ENCODE data around the gene LAMB3. TPM values are rescaled to one million over a fixed set of nuclear protein-coding genes. Genes with fewer than 3 reads are reported as not detected.

Gene LAMB3
- total RNA-seq, 3 donors from 2014 or later (not counting 1 experiment from before 2014, with no cell fraction given): 1.2 to 2.3 (median 1.4) TPM

GRCh38 chr1:209597499-209597898 is 54.7 kb downstream of the LAMB3 start:
- 69% methylated on average over 2 of the region's 2 CpGs for WGBS (ENCODE audit: insufficient coverage)
- no peaks in the 10 kb centered on the region for H3K9me3 ChIP-seq (ENCODE audit: control insufficient read depth, insufficient read depth, low read length)
- Mint-ChIP-seq H3K27me3 (ENCODE audit: low read depth in 2 of 2) (peaks cover 41 to 50% of the 10 kb centered on the region in 2 donors), H3K36me3 (no peaks in the 10 kb centered on the region), H3K27ac (no peak overlapping the region), H3K9me3 (no peaks in the 10 kb centered on the region), H3K4me3 (no peak overlapping the region), H3K4me1 (no peaks in the 10 kb centered on the region)
- TF ChIP-seq, protein P1, sequence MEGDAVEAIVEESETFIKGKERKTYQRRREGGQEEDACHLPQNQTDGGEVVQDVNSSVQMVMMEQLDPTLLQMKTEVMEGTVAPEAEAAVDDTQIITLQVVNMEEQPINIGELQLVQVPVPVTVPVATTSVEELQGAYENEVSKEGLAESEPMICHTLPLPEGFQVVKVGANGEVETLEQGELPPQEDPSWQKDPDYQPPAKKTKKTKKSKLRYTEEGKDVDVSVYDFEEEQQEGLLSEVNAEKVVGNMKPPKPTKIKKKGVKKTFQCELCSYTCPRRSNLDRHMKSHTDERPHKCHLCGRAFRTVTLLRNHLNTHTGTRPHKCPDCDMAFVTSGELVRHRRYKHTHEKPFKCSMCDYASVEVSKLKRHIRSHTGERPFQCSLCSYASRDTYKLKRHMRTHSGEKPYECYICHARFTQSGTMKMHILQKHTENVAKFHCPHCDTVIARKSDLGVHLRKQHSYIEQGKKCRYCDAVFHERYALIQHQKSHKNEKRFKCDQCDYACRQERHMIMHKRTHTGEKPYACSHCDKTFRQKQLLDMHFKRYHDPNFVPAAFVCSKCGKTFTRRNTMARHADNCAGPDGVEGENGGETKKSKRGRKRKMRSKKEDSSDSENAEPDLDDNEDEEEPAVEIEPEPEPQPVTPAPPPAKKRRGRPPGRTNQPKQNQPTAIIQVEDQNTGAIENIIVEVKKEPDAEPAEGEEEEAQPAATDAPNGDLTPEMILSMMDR (IDR thresholded peaks at IDR 0.05): no peak
- H3K27ac ChIP-seq (ENCODE audit: low read length): no peak overlapping the region
- ATAC-seq: no peak
- intact Hi-C loops (cut with micrococcal nuclease): no loop called here
- no peak overlapping the region for H3K4me3 ChIP-seq (ENCODE audit: low read length)
- H3K36me3 ChIP-seq (ENCODE audit: control insufficient read depth, insufficient read depth, low read length): no peaks in the 10 kb centered on the region
- DNase-seq: no peak
- peaks cover 2% of the 10 kb centered on the region for H3K27me3 ChIP-seq (ENCODE audit: control insufficient read depth, insufficient read depth, low read length)
- no peaks in the 10 kb centered on the region for H3K4me1 ChIP-seq (ENCODE audit: control insufficient read depth, insufficient read depth, low read length)

GRCh38 chr1:209595599-209596285 is 56.5 kb downstream of the LAMB3 start:
- WGBS (ENCODE audit: insufficient coverage): 82% methylated on average over 10 of the region's 10 CpGs
- no peak overlapping the region for H3K27ac ChIP-seq (ENCODE audit: low read length)
- DNase-seq (no peak), ATAC-seq (no peak)
- no peaks in the 10 kb centered on the region for H3K36me3 Mint-ChIP-seq
- H3K27ac Mint-ChIP-seq: no peak overlapping the region
- no peaks in the 10 kb centered on the region for H3K9me3 Mint-ChIP-seq
- intact Hi-C loops (cut with micrococcal nuclease): no loop called here
- H3K4me3 ChIP-seq (ENCODE audit: low read length): no peak overlapping the region
- no peaks in the 10 kb centered on the region for H3K4me1 ChIP-seq (ENCODE audit: control insufficient read depth, insufficient read depth, low read length)
- peaks cover 2% of the 10 kb centered on the region for H3K27me3 ChIP-seq (ENCODE audit: control insufficient read depth, insufficient read depth, low read length)
- H3K4me1 Mint-ChIP-seq: no peaks in the 10 kb centered on the region
- no peaks in the 10 kb centered on the region for H3K36me3 ChIP-seq (ENCODE audit: control insufficient read depth, insufficient read depth, low read length)
- H3K27me3 Mint-ChIP-seq (ENCODE audit: low read depth in 2 of 2): peaks cover 36 to 44% of the 10 kb centered on the region in 2 donors
- H3K9me3 ChIP-seq (ENCODE audit: control insufficient read depth, insufficient read depth, low read length): no peaks in the 10 kb centered on the region
- no peak overlapping the region for H3K4me3 Mint-ChIP-seq
- TF ChIP-seq, protein P1 (IDR thresholded peaks at IDR 0.05): no peak

GRCh38 chr1:209595028-209595427 is 57.2 kb downstream of the LAMB3 start:
- ATAC-seq (no peak), DNase-seq (no peak)
- H3K4me1 Mint-ChIP-seq: no peaks in the 10 kb centered on the region

More at GRCh38 chr1:209595028-209595427, 57.2 kb downstream of the LAMB3 start:
- Mint-ChIP-seq H3K36me3 (no peaks in the 10 kb centered on the region), H3K27me3 (ENCODE audit: low read depth in 2 of 2) (peaks cover 36 to 37% of the 10 kb centered on the region in 2 donors), H3K27ac (no peak overlapping the region), H3K4me3 (no peak overlapping the region), H3K9me3 (no peaks in the 10 kb centered on the region)
- Histone ChIP-seq H3K4me3 (ENCODE audit: low read length) (no peak overlapping the region), H3K4me1 (ENCODE audit: control insufficient read depth, insufficient read depth, low read length) (no peaks in the 10 kb centered on the region), H3K36me3 (ENCODE audit: control insufficient read depth, insufficient read depth, low read length) (no peaks in the 10 kb centered on the region), H3K27me3 (ENCODE audit: control insufficient read depth, insufficient read depth, low read length) (peaks cover 2% of the 10 kb centered on the region), H3K27ac (ENCODE audit: low read length) (no peak overlapping the region), H3K9me3 (ENCODE audit: control insufficient read depth, insufficient read depth, low read length) (no peaks in the 10 kb centered on the region)
- 73% methylated on average over 9 of the region's 9 CpGs for WGBS (ENCODE audit: insufficient coverage)
- TF ChIP-seq, protein P1 (IDR thresholded peaks at IDR 0.05): no peak
- intact Hi-C loops (cut with micrococcal nuclease): no loop called here
